ENCODE data around the gene SPEN. TPM values are rescaled to one million over a fixed set of nuclear protein-coding genes. Genes with fewer than 3 reads are reported as not detected.

Gene SPEN
- total and polyA plus RNA-seq, 9 of the 15 experiments (the other 6 are each of a cell fraction or from before 2014, with no cell fraction given), result 5.7 to 87.5 (median 27.2) TPM

GRCh38 chr1:15953791-15954241 lies 106.3 kb downstream of the SPEN start (continued):
- TF ChIP-seq ELF2 (CRISPR knock-in tag; IDR thresholded peaks at IDR 0.05) (no peak), PHTF2 (CRISPR knock-in tag; IDR thresholded peaks at IDR 0.05) (no peak), BMI1 (IDR thresholded peaks at IDR 0.05; ENCODE audit: low read length) (no peak), E2F6 (IDR thresholded peaks at IDR 0.05; ENCODE audit: borderline replicate concordance in 1 of 2, extremely low read depth in 1 of 2, insufficient read depth in 1 of 2, insufficient read length in 1 of 2, low read depth in 1 of 2, low read length in 1 of 2, poor library complexity in 1 of 2, severe bottlenecking in 1 of 2) (no peak), ZNF282 (CRISPR knock-in tag; IDR thresholded peaks at IDR 0.05) (no peak), ZBTB49 (CRISPR knock-in tag; IDR thresholded peaks at IDR 0.05; ENCODE audit: borderline replicate concordance) (no peak), REST (IDR thresholded peaks at IDR 0.05; ENCODE audit: borderline replicate concordance) (no peak), REST (CRISPR knock-in tag; IDR thresholded peaks at IDR 0.05; ENCODE audit: low read depth) (no peak), CTBP1 (IDR thresholded peaks at IDR 0.05; ENCODE audit: borderline replicate concordance) (no peak), SRSF9 (IDR thresholded peaks at IDR 0.05; ENCODE audit: borderline replicate concordance, low read depth, low read length) (no peak), ZNF695 (CRISPR knock-in tag; IDR thresholded peaks at IDR 0.05) (no peak), KDM5B (IDR thresholded peaks at IDR 0.05; ENCODE audit: insufficient replicate concordance, low read depth, low read length) (peak; percentile 19), CHD4 (IDR thresholded peaks at IDR 0.05; ENCODE audit: insufficient read depth, insufficient replicate concordance, low read depth, low read length, poor library complexity, severe bottlenecking) (no peak), GMEB1 (CRISPR knock-in tag; IDR thresholded peaks at IDR 0.05) (peak; percentile 25; the same call in 1 of the 2 replicates)

All from K562 (cell line).